HCT116 (cell line): ENCODE results near the gene GM2A. TPM values are rescaled to one million over a fixed set of nuclear protein-coding genes. Genes with fewer than 3 reads are reported as not detected.
A peak's percentile ranks its signal among the peaks of the same experiment; 100 is the strongest.

Experiments used
- ATAC-seq: fragments of 200-7000 bp; cut with Tn5 transposase; 2 replicates; pipeline ENCODE4 v1.9.1; 2020; ENCODE audit warnings: mild to moderate bottlenecking, moderate library complexity
- BruUV-seq: library from RNA; stranded (reverse); fragments of 400-500 nt; replicated peaks from 2 replicates; lab custom pipeline; 2021; lab: Mats Ljungman, UMichigan
- CTCF ChIA-PET: fragments of 300-600 bp; sonication (Branson Sonifier 250); formaldehyde crosslinking; loops from one replicate; lab custom pipeline; 2021; ENCODE audit warnings: antibody characterized with exemption; lab: Charles Lee
- POLR2A ChIA-PET: fragments of 300-600, 350-600 bp; sonication (Branson Sonifier 250); formaldehyde crosslinking; loops from one replicate; lab custom pipeline; 2021; ENCODE audit warnings: antibody characterized with exemption; lab: Charles Lee
- RAD21 ChIA-PET, 2 experiments: fragments of 300-600 bp; sonication (Branson Sonifier 250); formaldehyde crosslinking; loops; one replicate each; lab custom pipeline; 2023; ENCODE audit warnings: low total read pairs in 2 of 2; ENCODE audit not compliant: uncharacterized antibody in 2 of 2, unreplicated experiment in 2 of 2, low non-redundant PET in 1 of 2; lab: Charles Lee
- DNase-seq: peaks from one replicate; pipeline ENCODE4 v3.0.0-alpha.2; 2010; ENCODE audit warnings: low read depth, low spot score
- H2AFZ ChIP-seq: fragments of 200-600 bp; shearing (Covaris generic), sonication (generic); 2 replicates; pipeline ENCODE4 v1.6.1; 2017; ENCODE audit warnings: low read depth, mixed run types, mixed read lengths, antibody characterized with exemption, low read length; ENCODE audit not compliant: poor library complexity, severe bottlenecking
- H3K27ac ChIP-seq: 2 replicates; pipeline ENCODE4 v1.5.1; 2012; ENCODE audit warnings: low read depth, low read length
- H3K27me3 ChIP-seq: fragments of 200-600 bp; sonication (generic); 2 replicates; pipeline ENCODE4 v1.6.1; 2016; ENCODE audit warnings: mixed run types, low read length, mixed read lengths; ENCODE audit not compliant: insufficient read depth
- H3K36me3 ChIP-seq, 2 experiments: fragments of 200-500 bp in 1 of 2; fragments of 200-600 bp in 1 of 2; sonication (Bioruptor generic) in 1 of 2; sonication (generic) in 1 of 2; 2 replicates each; pipeline versions ENCODE4 v1.5.1 to v1.6.1; 2014 to 2016; ENCODE audit warnings: low read length in 2 of 2, inconsistent platforms in 1 of 2, mixed read lengths in 1 of 2, mixed run types in 1 of 2; ENCODE audit not compliant: insufficient read depth in 2 of 2, control insufficient read depth in 1 of 2
- H3K4me1 ChIP-seq, 2 experiments: fragments of 200-600 bp in 1 of 2; sonication (generic) in 1 of 2; 2 replicates each; pipeline versions ENCODE4 v1.5.1 to v1.6.1; 2012 to 2017; ENCODE audit warnings: low read length in 2 of 2, inconsistent platforms in 1 of 2, mild to moderate bottlenecking in 1 of 2, mixed read lengths in 1 of 2, mixed run types in 1 of 2, moderate library complexity in 1 of 2; ENCODE audit not compliant: insufficient read depth in 2 of 2, control insufficient read depth in 1 of 2
- H3K4me2 ChIP-seq: fragments of 200-600 bp; sonication (generic); 2 replicates; pipeline ENCODE4 v1.6.1; 2017; ENCODE audit warnings: mixed run types, low read length, mixed read lengths
- H3K4me3 ChIP-seq, 2 experiments: fragments of 200-600 bp in 1 of 2; sonication (generic) in 1 of 2; replicated peaks in 1 of 2; 2 replicates each; pipeline ENCODE4 v1.5.1; 2011 to 2016; ENCODE audit warnings: low read length in 2 of 2, control low read depth in 1 of 2, low read depth in 1 of 2, mild to moderate bottlenecking in 1 of 2, mixed read lengths in 1 of 2, mixed run types in 1 of 2
- H3K79me2 ChIP-seq: fragments of 200-600 bp; sonication (generic); 2 replicates; pipeline ENCODE4 v1.6.1; 2017; ENCODE audit warnings: mild to moderate bottlenecking, mixed run types, low read length, moderate library complexity, mixed read lengths; ENCODE audit not compliant: insufficient read depth
- H3K9ac ChIP-seq: fragments of 200-600 bp; sonication (generic); 2 replicates; pipeline ENCODE4 v1.6.1; 2016; ENCODE audit warnings: low read length, mixed read lengths
- H3K9me2 ChIP-seq: fragments of 200-600 bp; sonication (generic), shearing (Covaris generic); 2 replicates; pipeline ENCODE4 v1.6.1; 2017; ENCODE audit warnings: mixed run types, mild to moderate bottlenecking, moderate library complexity; ENCODE audit not compliant: insufficient read depth
- H3K9me3 ChIP-seq, 2 experiments: fragments of 200-500 bp in 1 of 2; fragments of 200-600 bp in 1 of 2; sonication (Bioruptor generic) in 1 of 2; sonication (generic) in 1 of 2; 2 replicates each; pipeline ENCODE4 v1.6.1; 2014 to 2017; ENCODE audit warnings: low read length in 2 of 2, mixed read lengths in 2 of 2, inconsistent platforms in 1 of 2, low read depth in 1 of 2, mild to moderate bottlenecking in 1 of 2, mixed run types in 1 of 2, moderate library complexity in 1 of 2; ENCODE audit not compliant: control insufficient read depth in 1 of 2, insufficient read depth in 1 of 2
- H4K20me1 ChIP-seq: fragments of 200-600 bp; sonication (generic), shearing (Covaris generic); 2 replicates; pipeline ENCODE4 v1.6.1; 2017; ENCODE audit warnings: mixed run types, mild to moderate bottlenecking, moderate library complexity; ENCODE audit not compliant: insufficient read depth
- ATF3 ChIP-seq: IDR thresholded peaks from 2 replicates; pipeline ENCODE4 v1.6.1; 2012
- CEBPB ChIP-seq: IDR thresholded peaks from 2 replicates; pipeline ENCODE4 v1.6.1; 2012; ENCODE audit warnings: low read depth
- CTCF ChIP-seq, 3 experiments: fragments of 200-600 bp in 1 of 3; sonication (generic) in 1 of 3; IDR thresholded peaks in 2 of 3; conservative IDR thresholded peaks in 1 of 3; 2 replicates each; pipeline ENCODE4 v1.5.1; 2012 to 2017; ENCODE audit warnings: low read depth in 2 of 3, low read length in 2 of 3, antibody characterized with exemption in 1 of 3, borderline replicate concordance in 1 of 3, control low read depth in 1 of 3, mild to moderate bottlenecking in 1 of 3, mixed read lengths in 1 of 3, mixed run types in 1 of 3, moderate library complexity in 1 of 3; ENCODE audit not compliant: insufficient read depth in 1 of 3
- EGR1 ChIP-seq: IDR thresholded peaks from 2 replicates; pipeline ENCODE4 v1.6.1; 2012; ENCODE audit warnings: low read depth
- ELF1 ChIP-seq: IDR thresholded peaks from 2 replicates; pipeline ENCODE4 v1.6.1; 2012; ENCODE audit warnings: low read depth, borderline replicate concordance
- EZH2 ChIP-seq: fragments of 200-600 bp; sonication (generic); IDR thresholded peaks from 2 replicates; pipeline ENCODE4 v1.6.1; 2017; ENCODE audit warnings: antibody characterized with exemption, mixed run types
- EZH2phosphoT487 ChIP-seq: fragments of 200-600 bp; IDR thresholded peaks from 2 replicates; pipeline ENCODE4 v1.6.1; 2018; ENCODE audit warnings: antibody characterized with exemption, borderline replicate concordance
- JUND ChIP-seq: IDR thresholded peaks from 2 replicates; pipeline ENCODE4 v1.6.1; 2012
- POLR2A ChIP-seq: IDR thresholded peaks from 2 replicates; pipeline ENCODE4 v1.7.0; 2011; ENCODE audit warnings: borderline replicate concordance; ENCODE audit not compliant: insufficient read depth, insufficient read length; ENCODE audit errors: extremely low read depth
- SIN3A ChIP-seq: IDR thresholded peaks from 2 replicates; pipeline ENCODE4 v1.6.1; 2012; ENCODE audit warnings: low read depth
- SRF ChIP-seq: IDR thresholded peaks from 2 replicates; pipeline ENCODE4 v1.6.1; 2012; ENCODE audit warnings: low read depth
- TCF7L2 ChIP-seq: IDR thresholded peaks from 2 replicates; pipeline ENCODE4 v1.7.0; 2011; ENCODE audit warnings: borderline replicate concordance, inconsistent platforms; ENCODE audit not compliant: insufficient read depth, insufficient read length; ENCODE audit errors: extremely low read depth
- YY1 ChIP-seq: IDR thresholded peaks from 2 replicates; pipeline ENCODE4 v1.6.1; 2011; ENCODE audit warnings: low read length, low read depth, moderate library complexity, mild to moderate bottlenecking; ENCODE audit not compliant: insufficient replicate concordance; ENCODE audit errors: extremely low read depth
- ZBTB33 ChIP-seq: IDR thresholded peaks from 2 replicates; pipeline ENCODE4 v1.6.1; 2011; ENCODE audit warnings: mild to moderate bottlenecking, low read length, moderate library complexity; ENCODE audit not compliant: insufficient replicate concordance; ENCODE audit errors: extremely low read depth
- ZFX ChIP-seq: fragments of 450-650 bp; IDR thresholded peaks from 2 replicates; pipeline ENCODE4 v1.6.1; 2017
- ZNF274 ChIP-seq: fragments of 200-500 bp; sonication (Bioruptor generic); IDR thresholded peaks from 2 replicates; pipeline ENCODE4 v1.6.1; 2014; ENCODE audit warnings: mild to moderate bottlenecking, low read depth, low read length, inconsistent platforms
- intact Hi-C: fragments of 100-400 bp; cut with micrococcal nuclease; formaldehyde crosslinking; loops from 2 replicates; pipeline ENCODE4 v1.10.0; 2022
- total RNA-seq: library from RNA; stranded (reverse); gene quantifications from one replicate; pipeline ENCODE4 v1.2.1, GENCODE V29; 2021; ENCODE audit not compliant: unreplicated experiment

The GM2A gene
- total RNA-seq, 1 experiment from 2014 or later: 25.0 TPM

GRCh38 chr5:151221574-151221973 is 31.4 kb upstream of the GM2A start:
- Histone ChIP-seq H3K27me3 (no peaks in the 10 kb centered on the region), H3K4me1 (peaks cover 8 to 23% of the 10 kb centered on the region in 2 experiments; a peak in 3 of 4 replicates), H3K9me2 (no peaks in the 10 kb centered on the region), H2AFZ (no peak overlapping the region), H3K9ac (no peak overlapping the region), H3K36me3 (no peaks in the 10 kb centered on the region), H3K4me3 (no peak overlapping the region), H3K9me3 (no peaks in the 10 kb centered on the region), H3K4me2 (no peak overlapping the region), H3K27ac (no peak overlapping the region), H3K79me2 (no peaks in the 10 kb centered on the region), H4K20me1 (no peaks in the 10 kb centered on the region)
- BruUV-seq: TSS peak; percentile 18
- intact Hi-C loops: no loop called here
- ChIA-PET RAD21 (no interaction called here), CTCF (no interaction called here), POLR2A (interaction anchor here (1.3 kb wide), 1 partner anchor 31 kb away, joined by 3 read pairs; no protein-coding TSS in a partner anchor)
- ATAC-seq: no peak
- no peak for DNase-seq
- no peak for TF ChIP-seq POLR2A

DNA sequence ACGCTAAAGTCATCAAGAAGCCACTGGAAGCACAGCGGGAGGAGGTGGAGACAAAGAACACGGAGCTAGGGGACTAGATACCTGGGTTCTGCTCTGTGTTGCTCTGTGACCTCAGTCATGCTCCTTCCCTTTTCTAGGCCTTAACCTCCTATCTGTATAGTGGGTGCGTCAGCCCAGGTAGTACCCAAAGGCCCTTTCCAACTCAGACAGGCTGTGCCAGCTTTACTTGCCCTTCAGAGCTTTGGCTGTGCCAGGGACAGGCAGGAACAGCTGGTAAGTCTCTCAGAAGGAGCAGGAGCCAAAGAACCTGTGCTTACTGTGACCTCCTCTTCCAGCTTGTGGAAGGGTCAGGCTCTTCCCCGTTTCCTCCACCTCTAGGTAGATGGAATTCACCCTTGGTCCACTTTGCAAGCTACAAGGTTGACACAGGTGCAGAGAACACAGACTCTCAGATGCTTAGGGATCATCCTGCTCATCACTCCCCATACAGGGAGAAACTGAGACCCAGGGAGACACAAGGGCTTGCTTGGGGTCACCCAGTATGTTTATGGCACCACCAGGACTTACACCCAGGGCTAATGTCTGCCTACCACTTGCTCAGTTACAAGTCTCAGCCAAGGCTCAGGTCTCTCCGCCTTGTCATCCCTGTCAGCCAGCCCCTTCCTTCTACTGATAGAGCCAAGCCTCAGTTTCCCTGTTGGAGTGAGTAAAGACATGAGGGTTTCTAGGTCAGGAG is 30.8 kb upstream of the GM2A start:
- ChIA-PET RAD21 (no interaction called here), POLR2A (interaction anchor here (1.3 to 2.4 kb wide), 3 partner anchors 8 to 30 kb away, joined by 3 to 15 read pairs (median 4); no protein-coding TSS in a partner anchor)
- no peak overlapping the region for H3K27ac ChIP-seq
- no TSS peak for BruUV-seq
- no peak for TF ChIP-seq CEBPB
- TF ChIP-seq EZH2: no peak
- TF ChIP-seq SRF: no peak
- no peak for TF ChIP-seq EGR1
- no peak for TF ChIP-seq YY1
- TF ChIP-seq ZFX: no peak
- TF ChIP-seq EZH2phosphoT487: no peak
- TF ChIP-seq SIN3A: no peak
- no peak for TF ChIP-seq ATF3
- TF ChIP-seq CTCF (IDR thresholded peaks at IDR 0.05 in 2 of 3, conservative IDR thresholded peaks at IDR 0.05 in 1 of 3; ENCODE audit: borderline replicate concordance in 1 of 3, insufficient read depth in 1 of 3, low read depth in 2 of 3, low read length in 2 of 3): no peak
- TF ChIP-seq ELF1: no peak
- TF ChIP-seq ZBTB33: no peak
- TF ChIP-seq JUND: no peak
- no peak for TF ChIP-seq TCF7L2
- TF ChIP-seq ZNF274: no peak
- no peak for TF ChIP-seq POLR2A
- TF ChIP-seq, all 23 proteins: peak for 0
- DNase-seq (no peak), ATAC-seq (no peak)
- Histone ChIP-seq H2AFZ (no peak overlapping the region), H3K27me3 (no peaks in the 10 kb centered on the region), H3K9me3 (no peaks in the 10 kb centered on the region), H3K4me1 (peaks cover 8 to 23% of the 10 kb centered on the region in 2 experiments; a peak in 3 of 4 replicates), H3K9ac (no peak overlapping the region), H3K4me3 (no peak overlapping the region), H3K79me2 (no peaks in the 10 kb centered on the region), H4K20me1 (no peaks in the 10 kb centered on the region), H3K36me3 (no peaks in the 10 kb centered on the region), H3K4me2 (no peak overlapping the region), H3K9me2 (no peaks in the 10 kb centered on the region)
- CTCF ChIA-PET: no interaction called here
- intact Hi-C loops: no loop called here
